WI38 (cell line): Measurements from ENCODE around the gene PGA5.

ENCODE experiments used
- H3K4me3 ChIP-seq: 2 replicates; pipeline ENCODE4 v1.5.1; 2011; ENCODE audit warnings: low read depth, mild to moderate bottlenecking, control low read depth, low read length
- TF ChIP-seq, protein P1 (sequence below): IDR thresholded peaks from 2 replicates; pipeline ENCODE4 v1.5.1; 2012; ENCODE audit warnings: low read depth, mild to moderate bottlenecking, control low read depth, low read length

Gene PGA5

GRCh38 chr11:61259363-61259762, 18.4 kb downstream of the PGA5 start:
- TF ChIP-seq, protein P1, sequence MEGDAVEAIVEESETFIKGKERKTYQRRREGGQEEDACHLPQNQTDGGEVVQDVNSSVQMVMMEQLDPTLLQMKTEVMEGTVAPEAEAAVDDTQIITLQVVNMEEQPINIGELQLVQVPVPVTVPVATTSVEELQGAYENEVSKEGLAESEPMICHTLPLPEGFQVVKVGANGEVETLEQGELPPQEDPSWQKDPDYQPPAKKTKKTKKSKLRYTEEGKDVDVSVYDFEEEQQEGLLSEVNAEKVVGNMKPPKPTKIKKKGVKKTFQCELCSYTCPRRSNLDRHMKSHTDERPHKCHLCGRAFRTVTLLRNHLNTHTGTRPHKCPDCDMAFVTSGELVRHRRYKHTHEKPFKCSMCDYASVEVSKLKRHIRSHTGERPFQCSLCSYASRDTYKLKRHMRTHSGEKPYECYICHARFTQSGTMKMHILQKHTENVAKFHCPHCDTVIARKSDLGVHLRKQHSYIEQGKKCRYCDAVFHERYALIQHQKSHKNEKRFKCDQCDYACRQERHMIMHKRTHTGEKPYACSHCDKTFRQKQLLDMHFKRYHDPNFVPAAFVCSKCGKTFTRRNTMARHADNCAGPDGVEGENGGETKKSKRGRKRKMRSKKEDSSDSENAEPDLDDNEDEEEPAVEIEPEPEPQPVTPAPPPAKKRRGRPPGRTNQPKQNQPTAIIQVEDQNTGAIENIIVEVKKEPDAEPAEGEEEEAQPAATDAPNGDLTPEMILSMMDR: no peak
- H3K4me3 ChIP-seq: no peak overlapping the region

DNA sequence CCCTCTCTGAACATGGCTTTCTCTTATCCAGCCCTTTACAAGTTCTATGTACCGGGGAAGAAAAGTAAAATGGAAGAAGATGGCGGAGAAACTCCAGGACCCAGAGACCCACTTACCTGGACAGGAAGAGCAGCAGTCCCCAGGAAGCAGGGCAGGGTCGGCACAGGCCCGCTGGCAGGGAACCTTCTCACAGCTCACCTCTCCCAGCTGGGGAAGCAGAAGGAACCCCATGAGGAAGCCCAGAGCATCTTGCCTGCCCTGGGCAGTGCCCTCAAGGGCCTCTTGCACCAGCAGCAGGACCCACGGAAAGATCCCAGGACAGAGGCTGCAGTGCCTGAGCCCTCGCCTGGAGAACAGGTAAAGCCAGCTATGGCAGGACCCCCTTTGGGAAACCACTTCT, 23.4 kb downstream of the PGA5 start:
- TF ChIP-seq, protein P1: no peak
- no peak overlapping the region for H3K4me3 ChIP-seq

DNA sequence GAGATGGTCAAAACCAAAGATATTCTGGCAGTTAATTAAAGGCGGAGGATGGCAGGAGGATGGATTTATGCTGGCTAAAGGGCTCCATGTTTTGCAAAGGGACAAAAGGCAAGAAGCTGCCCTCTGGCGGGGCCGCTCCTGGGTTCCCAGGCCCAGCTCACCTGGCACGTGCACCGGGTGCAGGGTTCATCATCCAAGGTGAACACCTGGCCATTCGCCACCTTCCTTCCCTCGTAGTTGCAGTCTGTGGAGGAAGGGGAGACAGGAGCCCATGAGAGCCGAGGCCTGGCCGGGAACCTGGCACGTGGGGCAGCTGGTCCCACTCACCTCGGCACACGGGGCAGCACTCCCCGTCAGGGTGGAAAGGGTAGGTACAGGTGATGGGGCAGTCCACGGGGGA, 23.8 kb downstream of the PGA5 start:
- TF ChIP-seq, protein P1: no peak
- no peak overlapping the region for H3K4me3 ChIP-seq

DNA sequence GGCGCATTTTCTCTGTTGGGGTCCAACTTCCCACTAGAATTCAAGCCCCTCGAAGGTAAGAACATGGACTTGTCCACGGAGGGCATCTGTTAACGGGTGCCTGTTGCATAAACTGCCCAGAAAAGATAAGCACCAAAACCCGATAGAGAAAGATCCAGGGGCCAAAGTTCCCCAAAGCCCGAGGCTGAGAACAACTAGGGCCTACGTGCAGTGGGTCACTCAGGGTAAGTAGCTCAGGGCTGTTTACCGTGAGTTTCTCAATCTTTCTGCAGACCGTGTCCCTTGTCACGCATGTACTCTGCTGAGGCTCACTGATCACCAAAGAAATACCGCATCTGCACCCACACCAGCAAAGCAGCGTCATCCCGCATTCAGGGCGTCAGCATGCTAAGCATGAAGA, 24.4 kb downstream of the PGA5 start:
- H3K4me3 ChIP-seq: no peak overlapping the region
- TF ChIP-seq, protein P1: no peak

- TF ChIP-seq, protein P1: no peak
- H3K4me3 ChIP-seq: no peak overlapping the region
These were observed 25.6 kb downstream of the PGA5 start for GRCh38 chr11:61266602-61267001.

DNA sequence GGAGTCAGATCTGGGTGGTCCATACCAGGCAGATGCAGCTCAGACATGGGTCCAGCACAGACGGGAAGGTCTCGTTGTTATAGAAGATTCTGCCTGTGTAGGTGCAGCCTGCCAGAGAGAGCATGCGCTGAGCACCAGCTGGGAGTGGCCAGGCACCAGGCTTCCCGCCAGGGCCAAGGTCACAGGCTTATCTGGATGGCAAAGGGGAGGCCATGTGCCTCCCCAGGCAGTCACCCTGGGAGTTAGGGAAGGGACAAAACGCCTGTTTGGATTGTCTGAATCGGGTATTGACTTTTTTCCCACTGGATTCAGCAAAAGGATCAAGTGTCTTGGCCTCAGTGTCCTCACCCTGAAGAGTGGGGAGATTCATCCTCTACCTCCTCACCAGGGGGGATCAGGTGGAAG, 26.5 kb downstream of the PGA5 start:
- H3K4me3 ChIP-seq: no peak overlapping the region
- TF ChIP-seq, protein P1: no peak

GRCh38 chr11:61268588-61269250, 27.7 kb downstream of the PGA5 start:
- TF ChIP-seq, protein P1: no peak
- no peak overlapping the region for H3K4me3 ChIP-seq
